ENCODE data around the gene UBE2QL1.

UBE2QL1 gene

GRCh38 chr5:6456766-6457370, 8.2 kb downstream of the UBE2QL1 start:
- no peak for DNase-seq

GRCh38 chr5:6457592-6457991, 8.9 kb downstream of the UBE2QL1 start:
- no peak for DNase-seq

- DNase-seq: no peak
Measured at GRCh38 chr5:6458833-6459232, 10.2 kb downstream of the UBE2QL1 start.

GRCh38 chr5:6459896-6460295, 11.2 kb downstream of the UBE2QL1 start:
- no peak for DNase-seq

GRCh38 chr5:6461006-6461405, 12.3 kb downstream of the UBE2QL1 start:
- DNase-seq: no peak

GRCh38 chr5:6461793-6462650, 13.4 kb downstream of the UBE2QL1 start:
- DNase-seq: no peak

- DNase-seq: no peak
Measured at GRCh38 chr5:6462671-6463070, 14.0 kb downstream of the UBE2QL1 start.

- DNase-seq: no peak
Measured at GRCh38 chr5:6464441-6464840, 15.8 kb downstream of the UBE2QL1 start.

GRCh38 chr5:6465831-6466790, 17.5 kb downstream of the UBE2QL1 start:
- no peak for DNase-seq

- no peak for DNase-seq
Measured at GRCh38 chr5:6466975-6467567, 18.4 kb downstream of the UBE2QL1 start.

- DNase-seq: no peak
Measured at GRCh38 chr5:6467591-6467990, 18.9 kb downstream of the UBE2QL1 start.

GRCh38 chr5:6468104-6468503, 19.4 kb downstream of the UBE2QL1 start:
- no peak for DNase-seq

- DNase-seq: no peak
Measured at GRCh38 chr5:6468870-6469269, 20.2 kb downstream of the UBE2QL1 start.

- no peak for DNase-seq
Measured at GRCh38 chr5:6469836-6470235, 21.2 kb downstream of the UBE2QL1 start.

GRCh38 chr5:6470672-6471071, 22.0 kb downstream of the UBE2QL1 start:
- no peak for DNase-seq

- no peak for DNase-seq
Measured at GRCh38 chr5:6471252-6471651, 22.6 kb downstream of the UBE2QL1 start.

- no peak for DNase-seq
Measured at GRCh38 chr5:6472792-6473191, 24.1 kb downstream of the UBE2QL1 start.

- no peak for DNase-seq
Measured at GRCh38 chr5:6473284-6473683, 24.6 kb downstream of the UBE2QL1 start.

- DNase-seq: no peak
Measured at GRCh38 chr5:6475626-6476312, 27.1 kb downstream of the UBE2QL1 start.

- no peak for DNase-seq
Measured at GRCh38 chr5:6476313-6476661, 27.6 kb downstream of the UBE2QL1 start.

GRCh38 chr5:6478793-6479192, 30.1 kb downstream of the UBE2QL1 start:
- no peak for DNase-seq
